ENCODE measurements around the gene GOPC.

- TF ChIP-seq, protein P1, sequence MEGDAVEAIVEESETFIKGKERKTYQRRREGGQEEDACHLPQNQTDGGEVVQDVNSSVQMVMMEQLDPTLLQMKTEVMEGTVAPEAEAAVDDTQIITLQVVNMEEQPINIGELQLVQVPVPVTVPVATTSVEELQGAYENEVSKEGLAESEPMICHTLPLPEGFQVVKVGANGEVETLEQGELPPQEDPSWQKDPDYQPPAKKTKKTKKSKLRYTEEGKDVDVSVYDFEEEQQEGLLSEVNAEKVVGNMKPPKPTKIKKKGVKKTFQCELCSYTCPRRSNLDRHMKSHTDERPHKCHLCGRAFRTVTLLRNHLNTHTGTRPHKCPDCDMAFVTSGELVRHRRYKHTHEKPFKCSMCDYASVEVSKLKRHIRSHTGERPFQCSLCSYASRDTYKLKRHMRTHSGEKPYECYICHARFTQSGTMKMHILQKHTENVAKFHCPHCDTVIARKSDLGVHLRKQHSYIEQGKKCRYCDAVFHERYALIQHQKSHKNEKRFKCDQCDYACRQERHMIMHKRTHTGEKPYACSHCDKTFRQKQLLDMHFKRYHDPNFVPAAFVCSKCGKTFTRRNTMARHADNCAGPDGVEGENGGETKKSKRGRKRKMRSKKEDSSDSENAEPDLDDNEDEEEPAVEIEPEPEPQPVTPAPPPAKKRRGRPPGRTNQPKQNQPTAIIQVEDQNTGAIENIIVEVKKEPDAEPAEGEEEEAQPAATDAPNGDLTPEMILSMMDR (IDR thresholded peaks at IDR 0.05): no peak
- TF ChIP-seq POLR2A (IDR thresholded peaks at IDR 0.05): no peak
Observed at GRCh38 chr6:117607511-117607910, 5.2 kb upstream of the GOPC start.
